ENCODE measurements around the gene AFF2.

- TF ChIP-seq CTCF (IDR thresholded peaks at IDR 0.05) (no peak), MAX (IDR thresholded peaks at IDR 0.05; ENCODE audit: low read depth) (no peak), TAF1 (IDR thresholded peaks at IDR 0.05; ENCODE audit: borderline replicate concordance, low read depth, low read length) (no peak), SMC3 (IDR thresholded peaks at IDR 0.05; ENCODE audit: low read depth, low read length) (no peak), EP300 (IDR thresholded peaks at IDR 0.05; ENCODE audit: borderline replicate concordance in 1 of 2, low read depth in 1 of 2, low read length in 1 of 2) (no peak), GABPA (IDR thresholded peaks at IDR 0.05; ENCODE audit: low read depth) (no peak)
Observed at GRCh38 chrX:148523303-148524080, 23.1 kb downstream of the AFF2 start.

Measured in SK-N-SH (cell line).